HG02884 (cell line): ENCODE measurements around the gene NR5A1.
A peak's percentile ranks its signal among the peaks of the same experiment; 100 is the strongest.

Experiments used
- ATAC-seq: cut with Tn5 transposase; IDR thresholded peaks from one replicate; pipeline ENCODE4 v1.9.1; 2021; ENCODE audit warnings: mild to moderate bottlenecking, moderate library complexity; ENCODE audit not compliant: unreplicated experiment

NR5A1 gene

GRCh38 chr9:124500028-124500795 lies 7.0 kb downstream of the NR5A1 start:
- no peak for ATAC-seq

GRCh38 chr9:124499216-124499615 lies 8.0 kb downstream of the NR5A1 start:
- no peak for ATAC-seq

GRCh38 chr9:124498499-124499146 lies 8.6 kb downstream of the NR5A1 start:
- no peak for ATAC-seq

GRCh38 chr9:124498040-124498439 lies 9.2 kb downstream of the NR5A1 start:
- ATAC-seq = no peak

GRCh38 chr9:124497441-124497840 lies 9.8 kb downstream of the NR5A1 start:
- ATAC-seq = no peak

DNA sequence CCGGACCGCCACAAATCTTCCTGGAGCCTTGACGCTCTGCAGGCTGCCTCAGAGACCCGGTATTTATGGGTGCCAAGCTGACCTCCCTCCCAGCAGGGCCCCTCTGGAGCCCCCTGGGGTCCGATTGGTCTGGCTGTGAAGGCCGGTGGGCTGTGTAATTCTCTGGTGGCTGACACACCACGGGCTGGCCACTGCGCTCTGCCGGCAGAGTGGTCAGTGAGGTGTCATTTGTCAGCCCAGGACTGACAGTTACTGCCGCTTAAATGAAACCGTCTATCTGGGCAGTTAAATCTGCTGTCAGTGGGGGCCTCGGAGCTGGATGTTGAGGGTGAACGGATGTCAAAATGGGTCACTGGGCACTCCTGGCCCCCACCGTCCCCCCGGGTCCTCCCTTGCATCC lies 10.7 kb downstream of the NR5A1 start:
- no peak for ATAC-seq

DNA sequence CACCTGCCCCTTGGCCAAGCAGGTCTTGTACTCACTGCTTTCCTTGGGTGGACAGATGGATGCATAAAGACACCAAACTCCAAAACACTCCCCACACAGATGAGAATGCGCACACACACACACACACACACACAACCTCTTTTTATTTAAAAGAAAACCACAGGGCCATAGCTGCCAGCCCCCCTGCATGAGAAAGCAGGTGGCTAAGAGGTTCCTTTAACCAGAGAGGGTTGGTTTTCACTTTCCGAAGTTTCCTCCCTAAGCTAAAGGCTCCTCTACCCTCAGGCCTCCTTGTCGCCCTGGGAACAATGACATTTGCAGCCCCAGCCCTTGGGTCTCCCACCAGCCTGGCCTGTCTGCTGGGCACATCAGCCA lies 11.1 kb downstream of the NR5A1 start:
- ATAC-seq = no peak

DNA sequence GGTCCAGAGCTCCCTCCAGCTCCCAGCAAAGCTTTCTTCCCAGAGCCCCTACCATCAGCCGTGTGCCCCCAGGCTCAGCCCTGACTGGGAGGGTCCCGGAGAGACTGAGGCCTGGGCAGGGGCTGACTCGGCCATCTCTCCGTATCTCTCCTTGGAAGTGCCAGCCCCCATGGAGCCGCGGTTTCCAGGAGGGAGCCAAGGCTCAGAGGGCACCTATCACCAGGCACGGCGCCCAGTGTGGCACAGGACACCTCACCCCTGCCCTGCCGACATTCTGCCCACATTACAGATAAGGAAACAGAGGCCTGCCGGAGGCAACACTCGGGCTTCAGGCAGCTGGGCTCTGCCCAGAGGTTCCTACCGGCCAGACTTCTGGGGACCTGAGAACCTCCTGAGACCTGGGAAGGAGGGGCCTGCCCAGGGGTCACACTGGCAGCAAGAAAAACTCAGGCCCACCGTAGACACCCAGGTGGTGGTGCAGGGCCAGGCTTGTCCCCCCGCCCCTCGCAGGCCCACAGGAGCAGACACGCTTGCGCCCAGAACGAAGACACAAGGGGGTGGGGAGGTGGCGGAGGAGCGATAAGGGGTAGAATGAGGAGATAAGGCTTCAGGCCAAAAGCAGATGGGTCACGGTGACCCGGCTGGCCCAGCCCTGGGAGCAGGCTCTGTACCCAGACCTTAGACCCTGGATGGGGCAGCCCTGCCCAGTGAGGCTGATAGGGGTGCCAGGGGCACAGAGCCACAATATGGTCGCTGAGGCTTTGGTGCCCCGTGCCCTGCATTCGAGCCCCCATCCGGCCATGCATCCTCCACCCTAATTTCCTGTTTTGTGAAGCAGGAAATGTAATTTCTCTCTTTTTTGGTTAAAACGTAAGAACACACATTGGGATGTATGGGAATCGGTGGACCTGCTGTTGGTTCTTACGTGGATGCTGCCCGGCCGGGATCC lies 11.8 kb downstream of the NR5A1 start:
- no peak for ATAC-seq

GRCh38 chr9:124493794-124494479 lies 13.3 kb downstream of the NR5A1 start:
- ATAC-seq = peak; percentile 72

DNA sequence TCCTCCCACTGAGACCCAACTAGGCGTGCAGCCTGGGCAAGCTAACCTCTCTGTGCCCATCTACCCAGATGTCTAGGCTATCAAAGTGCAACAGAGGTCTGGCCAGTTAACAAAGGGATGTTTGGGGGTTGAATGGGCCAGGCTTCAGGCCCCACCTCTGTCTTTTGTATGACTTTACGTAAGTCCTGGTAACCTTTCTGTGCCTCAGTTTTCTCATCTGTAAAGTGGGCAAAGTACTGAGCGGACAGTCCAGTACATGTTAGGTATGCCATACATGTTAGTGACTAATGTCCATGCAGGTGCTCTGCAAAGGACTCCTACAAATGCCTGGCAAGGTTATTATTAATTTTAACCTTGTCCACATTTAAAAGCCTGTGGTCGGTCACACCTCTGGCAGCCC lies 14.0 kb downstream of the NR5A1 start:
- ATAC-seq = no peak

GRCh38 chr9:124492818-124493217 lies 14.4 kb downstream of the NR5A1 start:
- ATAC-seq = no peak

- ATAC-seq = no peak
Measured at GRCh38 chr9:124491049-124491975, 15.9 kb downstream of the NR5A1 start.

DNA sequence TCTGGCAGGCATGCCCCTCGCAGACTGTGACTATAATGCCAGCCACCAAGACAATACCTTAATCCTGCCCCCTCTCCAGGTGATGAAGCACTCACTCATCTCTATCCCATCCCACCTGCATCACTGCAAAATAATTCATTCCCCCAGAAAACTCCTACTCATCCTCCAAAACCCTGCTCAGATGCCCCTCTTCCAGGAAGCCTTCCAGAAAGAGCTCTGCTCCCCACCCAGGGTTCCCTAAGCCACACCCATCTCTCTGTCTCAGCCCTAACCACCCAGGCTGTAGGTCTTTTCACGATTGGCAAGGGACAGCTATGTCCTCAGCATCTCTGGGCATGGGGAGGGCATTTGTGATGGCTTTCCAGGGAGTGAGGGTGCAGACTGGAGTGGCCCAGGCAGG lies 17.2 kb downstream of the NR5A1 start:
- ATAC-seq = no peak

GRCh38 chr9:124489222-124489621 lies 18.0 kb downstream of the NR5A1 start:
- ATAC-seq = no peak

- no peak for ATAC-seq
Measured at GRCh38 chr9:124488641-124489210, 18.5 kb downstream of the NR5A1 start.

DNA sequence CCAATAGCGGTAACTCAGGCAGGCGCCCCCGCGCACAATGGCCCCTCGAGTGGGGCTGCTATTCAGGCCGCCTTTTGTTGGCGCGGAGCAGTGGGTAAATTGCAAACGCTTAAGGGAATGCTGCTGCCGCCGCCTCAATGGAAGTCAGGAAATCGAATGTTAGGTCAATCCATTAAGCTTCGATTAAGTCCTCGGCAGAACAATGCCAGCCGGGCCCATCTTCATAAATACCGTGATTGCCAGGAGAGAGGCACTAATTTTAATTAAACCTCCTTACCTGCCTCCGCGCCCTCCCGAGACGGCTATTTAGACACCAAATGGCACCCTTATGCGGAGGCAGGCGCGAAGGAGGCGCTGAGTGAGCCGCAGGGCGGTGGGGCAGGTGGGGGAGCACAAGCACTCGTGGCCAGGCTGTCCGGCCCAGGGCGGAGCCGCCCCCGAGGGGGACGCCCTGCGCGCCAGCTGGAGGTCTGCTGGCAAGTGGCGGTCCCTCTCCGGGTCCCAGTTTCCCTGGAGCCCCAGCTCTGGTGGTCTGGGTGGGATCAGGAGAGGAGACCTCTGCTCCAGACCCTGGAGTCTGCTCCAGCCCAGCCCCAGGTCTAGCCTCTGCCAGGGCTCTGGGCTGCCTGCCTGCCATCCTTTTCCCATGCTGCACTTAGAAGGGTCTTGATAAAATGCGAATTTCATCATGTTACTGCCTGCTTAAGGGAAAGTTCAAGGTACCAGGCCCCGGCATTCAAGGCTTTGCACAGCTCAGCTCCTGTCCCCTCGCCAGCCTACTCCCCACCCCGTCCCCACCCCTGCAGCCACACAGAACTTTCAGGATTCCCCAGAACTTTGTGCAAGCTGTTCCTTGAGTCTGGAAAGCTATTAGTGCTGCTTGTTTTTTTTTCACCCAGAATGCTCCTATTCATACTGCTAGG lies 19.7 kb downstream of the NR5A1 start:
- ATAC-seq = no peak

GRCh38 chr9:124486778-124487259 lies 20.4 kb downstream of the NR5A1 start:
- ATAC-seq = no peak

DNA sequence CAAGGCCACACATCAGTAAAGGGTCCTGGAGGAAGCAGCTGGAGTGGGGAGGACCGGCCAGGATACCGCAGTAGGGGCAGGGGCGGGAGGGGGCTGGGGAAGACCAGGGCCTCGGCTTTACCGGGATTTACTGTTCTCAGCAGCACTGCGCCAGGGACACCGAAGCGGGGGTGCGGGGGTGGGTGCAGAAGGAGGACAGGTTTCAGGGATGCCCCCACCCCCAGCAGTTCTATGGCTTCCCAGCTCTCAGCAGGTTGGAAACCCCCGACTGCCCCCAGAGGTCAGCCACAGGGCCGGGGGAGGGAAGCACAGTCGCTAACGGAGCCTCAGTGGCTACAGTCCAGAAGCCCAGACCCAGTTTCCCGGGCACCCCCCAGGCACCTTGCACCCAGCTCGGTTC lies 21.3 kb downstream of the NR5A1 start:
- ATAC-seq = no peak
